ENCODE measurements around the gene TP73.

GRCh38 chr1:3685906-3686305, 33.6 kb downstream of the TP73 start:
- TF ChIP-seq PATZ1 (CRISPR knock-in tag; IDR thresholded peaks at IDR 0.05; ENCODE audit: borderline replicate concordance) (no peak), ZFP3 (CRISPR knock-in tag; IDR thresholded peaks at IDR 0.05) (no peak), TSHZ2 (CRISPR knock-in tag; IDR thresholded peaks at IDR 0.05) (no peak), CREB5 (CRISPR knock-in tag; IDR thresholded peaks at IDR 0.05; ENCODE audit: low read depth) (no peak), RARB (CRISPR knock-in tag; IDR thresholded peaks at IDR 0.05) (no peak)

Data from SK-N-SH treated with all-trans-retinoic acid at 6 μM for 48 hours (cell line).